Endodermal cell (in vitro differentiated cells): Measurements from ENCODE around the gene RADIL. TPM values are rescaled to one million over a fixed set of nuclear protein-coding genes. Genes with fewer than 3 reads are reported as not detected.

ENCODE experiments used
- DNase-seq: peaks from one replicate; pipeline ENCODE4 v3.0.0-alpha.2; 2017
- H3K27ac ChIP-seq: 2 replicates; pipeline ENCODE4 v1.5.1; 2013; ENCODE audit warnings: mild to moderate bottlenecking, low read depth, low read length, moderate library complexity
- H3K27me3 ChIP-seq: 2 replicates; pipeline ENCODE4 v1.6.1; 2013; ENCODE audit warnings: mild to moderate bottlenecking, low read length, moderate library complexity; ENCODE audit not compliant: insufficient read depth, control insufficient read depth, poor library complexity, severe bottlenecking
- H3K36me3 ChIP-seq: 2 replicates; pipeline ENCODE4 v1.7.0; 2013; ENCODE audit warnings: mild to moderate bottlenecking, low read length, moderate library complexity; ENCODE audit not compliant: control insufficient read depth, insufficient read depth
- H3K4me1 ChIP-seq: one replicate; pipeline ENCODE4 v1.7.0; 2013; ENCODE audit warnings: low read length; ENCODE audit not compliant: control insufficient read depth, insufficient read depth
- H3K4me3 ChIP-seq: 2 replicates; pipeline ENCODE4 v1.5.1; 2013; ENCODE audit warnings: mild to moderate bottlenecking, low read length, moderate library complexity
- H3K9ac ChIP-seq: 2 replicates; pipeline ENCODE4 v1.6.1; 2013; ENCODE audit warnings: mild to moderate bottlenecking, low read length, moderate library complexity; ENCODE audit not compliant: poor library complexity, severe bottlenecking; ENCODE audit errors: extremely low read depth
- H3K9me3 ChIP-seq: 2 replicates; pipeline ENCODE4 v1.6.1; 2013; ENCODE audit warnings: mild to moderate bottlenecking, low read length, moderate library complexity; ENCODE audit not compliant: control insufficient read depth
- H3K27ac Mint-ChIP-seq: 2 replicates; pipeline ENCODE4 v1.8.0; 2020; ENCODE audit warnings: mixed read lengths
- H3K27me3 Mint-ChIP-seq: 2 replicates; pipeline ENCODE4 v1.8.0; 2021; ENCODE audit warnings: mild to moderate bottlenecking, mixed read lengths; ENCODE audit not compliant: insufficient read depth
- H3K36me3 Mint-ChIP-seq: 2 replicates; pipeline ENCODE4 v1.8.0; 2020; ENCODE audit warnings: low read depth, mixed read lengths
- H3K4me1 Mint-ChIP-seq: 2 replicates; pipeline ENCODE4 v1.8.0; 2020; ENCODE audit warnings: mixed read lengths
- H3K4me3 Mint-ChIP-seq: 2 replicates; pipeline ENCODE4 v1.8.0; 2020; ENCODE audit warnings: mild to moderate bottlenecking, moderate library complexity, mixed read lengths
- H3K9me3 Mint-ChIP-seq: 2 replicates; pipeline ENCODE4 v1.8.0; 2020; ENCODE audit warnings: mild to moderate bottlenecking, mixed read lengths
- CTCF ChIP-seq: fragments of 200-600 bp; sonication (generic); conservative IDR thresholded peaks from 2 replicates; pipeline ENCODE4 v1.5.0; 2021; ENCODE audit warnings: antibody characterized with exemption, mild to moderate bottlenecking
- WGBS, 2 experiments: methylation state at CpG; one replicate each; pipeline versions ENCODE4 v1.1.5 to v1.1.7; 2013; ENCODE audit warnings: missing lambda C conversion rate in 2 of 2, mixed read lengths in 1 of 2; ENCODE audit not compliant: insufficient coverage in 1 of 2, insufficient read length in 1 of 2; 5-methylcytosine and 5-hydroxymethylcytosine counted together
- microRNA-seq: library from miRNA; unstranded; fragments of <30 nt; microRNA quantifications from one replicate; pipeline ENCODE4 v1.2.0, GENCODE V29; 2020; ENCODE audit warnings: borderline microRNAs expressed
- total RNA-seq, 2 donors: library from RNA; stranded (reverse); fragmentation: NEBNext Ultra II Directional in 1 of 2; extraction: Animal tissue kit (Norgen Biotek cat#: 25700) in 1 of 2; gene quantifications; 2 replicates in 1 of 2; 3 replicates in 1 of 2; pipeline ENCODE4 v1.2.1, GENCODE V29; 2021

RADIL gene
- total RNA-seq, 2 donors from 2014 or later, result 34.9 to 47.6 TPM

GRCh38 chr7:4749363-4749762 lies 134.2 kb downstream of the RADIL start:
- Mint-ChIP-seq H3K27me3 (no peaks in the 10 kb centered on the region), H3K27ac (no peak overlapping the region), H3K4me3 (no peak overlapping the region), H3K4me1 (peaks cover 16% of the 10 kb centered on the region), H3K9me3 (no peaks in the 10 kb centered on the region), H3K36me3 (peaks cover 36% of the 10 kb centered on the region)
- Histone ChIP-seq H3K9ac (no peak overlapping the region), H3K36me3 (peaks cover 48% of the 10 kb centered on the region), H3K4me3 (no peak overlapping the region), H3K27me3 (no peaks in the 10 kb centered on the region), H3K9me3 (no peaks in the 10 kb centered on the region), H3K4me1 (peaks cover 5% of the 10 kb centered on the region), H3K27ac (no peak overlapping the region)
- 85 to 93% methylated on average over 4 to 14 of the region's 14 CpGs for WGBS, 2 experiments
- DNase-seq, result no peak
- TF ChIP-seq CTCF, result no peak

Small RNA genes within 50 kb of the gene (microRNA-seq; reads per million reads assigned to microRNA genes)
- not detected for gene MIR4656

Other genes starting within 250 kb of the RADIL start
- gene FOXK1, start 201.4 kb downstream of the RADIL start, total RNA-seq, result 10 to 100 TPM; 36.9 to 43.4 TPM
- 10 to 100 TPM; 31.0 to 34.7 TPM for gene AP5Z1, start 108.1 kb downstream of the RADIL start, total RNA-seq
- gene PAPOLB, start 21.7 kb downstream of the RADIL start, total RNA-seq, result 1 to 10 TPM; 1.2 to 1.8 TPM
- gene MMD2, start 75.5 kb upstream of the RADIL start, total RNA-seq, result under 1 TPM in 1 of 2 donors, not detected in 1; 0.15 TPM
- gene RBAK, start 162.1 kb upstream of the RADIL start, total RNA-seq, result 10 to 100 TPM; 18.5 to 18.8 TPM